HG03025 (cell line): ENCODE results near the gene EXOC4.
"Not testable (repeated sequence)": the region's sequence is repeated elsewhere in the genome, so short reads cannot be mapped to it uniquely, and the experiment has no call there.

Experiments
- ATAC-seq: cut with Tn5 transposase; IDR thresholded peaks from one replicate; pipeline ENCODE4 v1.9.1; 2021; ENCODE audit warnings: mild to moderate bottlenecking, moderate library complexity; ENCODE audit not compliant: unreplicated experiment, low FRiP score

EXOC4 gene

GRCh38 chr7:133310232-133310862 lies 57.5 kb downstream of the EXOC4 start:
- no peak for ATAC-seq

- no peak for ATAC-seq
These were observed 60.7 kb downstream of the EXOC4 start for GRCh38 chr7:133313575-133313974.

GRCh38 chr7:133314084-133314483 lies 61.2 kb downstream of the EXOC4 start:
- no peak for ATAC-seq

GRCh38 chr7:133315332-133316040 lies 62.6 kb downstream of the EXOC4 start:
- ATAC-seq, result no peak

GRCh38 chr7:133319842-133320241 lies 67.0 kb downstream of the EXOC4 start:
- ATAC-seq, result no peak

- no peak for ATAC-seq
These were observed 68.0 kb downstream of the EXOC4 start for GRCh38 chr7:133320891-133321290.

- ATAC-seq, result not testable (repeated sequence)
These were observed 68.5 kb downstream of the EXOC4 start for GRCh38 chr7:133321366-133321765.

- not testable (repeated sequence) for ATAC-seq
These were observed 73.9 kb downstream of the EXOC4 start for GRCh38 chr7:133326745-133327144.

- ATAC-seq, result not testable (repeated sequence)
These were observed 75.1 kb downstream of the EXOC4 start for GRCh38 chr7:133328021-133328420.

- no peak for ATAC-seq
These were observed 77.2 kb downstream of the EXOC4 start for GRCh38 chr7:133330085-133330484.

GRCh38 chr7:133331861-133332260 lies 79.0 kb downstream of the EXOC4 start:
- ATAC-seq, result no peak

- ATAC-seq, result no peak
These were observed 86.9 kb downstream of the EXOC4 start for GRCh38 chr7:133339772-133340171.

- ATAC-seq, result no peak
These were observed 91.4 kb downstream of the EXOC4 start for GRCh38 chr7:133344275-133344674.

- ATAC-seq, result no peak
These were observed 93.0 kb downstream of the EXOC4 start for GRCh38 chr7:133345690-133346421.

GRCh38 chr7:133348250-133348649 lies 95.4 kb downstream of the EXOC4 start:
- no peak for ATAC-seq

GRCh38 chr7:133349101-133349500 lies 96.2 kb downstream of the EXOC4 start:
- ATAC-seq, result no peak

GRCh38 chr7:133352430-133352829 lies 99.6 kb downstream of the EXOC4 start:
- no peak for ATAC-seq

GRCh38 chr7:133353775-133354174 lies 100.9 kb downstream of the EXOC4 start:
- no peak for ATAC-seq

- no peak for ATAC-seq
These were observed 101.9 kb downstream of the EXOC4 start for GRCh38 chr7:133354546-133355324.

GRCh38 chr7:133355325-133355708 lies 102.4 kb downstream of the EXOC4 start:
- no peak for ATAC-seq

GRCh38 chr7:133355822-133356221 lies 102.9 kb downstream of the EXOC4 start:
- no peak for ATAC-seq
